Tibial nerve (tissue), 4 donors: ENCODE results near the gene OR10H4. TPM values are rescaled to one million over a fixed set of nuclear protein-coding genes. Genes with fewer than 3 reads are reported as not detected.

ENCODE experiments used
- DNase-seq, 2 donors: peaks; one replicate each; pipeline ENCODE4 v3.0.0-alpha.2; 2019; ENCODE audit warnings: low spot score in 2 of 2
- H3K27ac ChIP-seq, 4 donors: fragments of 200-600 bp; sonication (generic) in 3 of 4; one replicate each; pipeline ENCODE4 v1.5.1; 2017 to 2019; ENCODE audit warnings: mild to moderate bottlenecking in 1 of 4
- H3K27me3 ChIP-seq, 2 donors: fragments of 200-600 bp; sonication (generic) in 1 of 2; one replicate each; pipeline versions ENCODE4 v1.5.1 to v1.6.0; 2017 to 2019
- H3K36me3 ChIP-seq, 3 donors: fragments of 200-600 bp; sonication (generic); one replicate each; pipeline ENCODE4 v1.5.1; 2018 to 2019
- H3K4me1 ChIP-seq, 4 donors: fragments of 200-600 bp; sonication (generic) in 3 of 4; one replicate each; pipeline ENCODE4 v1.5.1; 2017 to 2019
- H3K4me3 ChIP-seq, 4 donors: fragments of 200-600 bp; sonication (generic) in 3 of 4; one replicate each; pipeline ENCODE4 v1.5.1; 2017 to 2019; ENCODE audit warnings: mild to moderate bottlenecking in 1 of 4, moderate library complexity in 1 of 4
- H3K9me3 ChIP-seq, 4 donors: fragments of 200-600 bp; sonication (generic) in 3 of 4; one replicate each; pipeline ENCODE4 v1.5.1; 2017 to 2019
- CTCF ChIP-seq, 5 experiments: fragments of 200-600 bp in 3 of 5; fragments of 450-650 bp in 2 of 5; sonication (generic) in 3 of 5; IDR thresholded peaks; one replicate each; pipeline ENCODE4 v1.5.1; 2016 to 2019; ENCODE audit warnings: antibody characterized with exemption in 5 of 5, mild to moderate bottlenecking in 3 of 5, moderate library complexity in 2 of 5
- EP300 ChIP-seq, 2 donors: sonication (generic); formaldehyde crosslinking; IDR thresholded peaks; one replicate each; pipeline ENCODE4 v1.6.1; 2017; ENCODE audit warnings: antibody characterized with exemption in 2 of 2, mild to moderate bottlenecking in 1 of 2
- POLR2A ChIP-seq, 2 donors: fragments of 450-650 bp; IDR thresholded peaks; one replicate each; pipeline ENCODE4 v1.6.1; 2017; ENCODE audit warnings: antibody characterized with exemption in 2 of 2, mild to moderate bottlenecking in 2 of 2, moderate library complexity in 2 of 2
- WGBS, 2 donors: methylation state at CpG; one replicate each; pipeline ENCODE4 v1.1.5; 2018; 5-methylcytosine and 5-hydroxymethylcytosine counted together
- total RNA-seq, 4 donors: library from RNA; depleted of rRNA; stranded (reverse); fragments of >200 nt; gene quantifications; one replicate each; pipeline ENCODE4 v1.1.0, GENCODE V29; 2016

Gene OR10H4
- total RNA-seq, 4 donors from 2014 or later, result not detected

GRCh38 chr19:15995536-15995935 is 46.7 kb downstream of the OR10H4 start:
- no peaks in the 10 kb centered on the region for H3K36me3 ChIP-seq
- 57 to 69% methylated on average over 6 of the region's 6 CpGs for WGBS, 2 donors
- H3K4me3 ChIP-seq, result no peak overlapping the region
- no peaks in the 10 kb centered on the region for H3K4me1 ChIP-seq
- H3K27ac ChIP-seq, result no peak overlapping the region
- H3K9me3 ChIP-seq, result peaks cover 0 to 4% (median 0%) of the 10 kb centered on the region in 4 donors
- H3K27me3 ChIP-seq, result no peaks in the 10 kb centered on the region
- DNase-seq, result no peak
- TF ChIP-seq CTCF (IDR thresholded peaks at IDR 0.05) (no peak), POLR2A (IDR thresholded peaks at IDR 0.05) (no peak), EP300 (IDR thresholded peaks at IDR 0.05) (no peak)

- Histone ChIP-seq H3K27ac (no peak overlapping the region), H3K27me3 (no peaks in the 10 kb centered on the region), H3K9me3 (peaks cover 0 to 4% (median 0%) of the 10 kb centered on the region in 4 donors), H3K4me3 (no peak overlapping the region), H3K4me1 (peaks cover 0 to 23% (median 3%) of the 10 kb centered on the region in 4 donors), H3K36me3 (no peaks in the 10 kb centered on the region)
- TF ChIP-seq CTCF (IDR thresholded peaks at IDR 0.05) (no peak), EP300 (IDR thresholded peaks at IDR 0.05) (no peak), POLR2A (IDR thresholded peaks at IDR 0.05) (no peak)
- DNase-seq, result no peak
- 75 to 79% methylated on average over 4 of the region's 4 CpGs for WGBS, 2 donors
These were observed 49.4 kb downstream of the OR10H4 start for GRCh38 chr19:15998166-15998565.

Other genes starting within 250 kb of the OR10H4 start
- gene OR10H2, start 221.0 kb upstream of the OR10H4 start, total RNA-seq, result not detected
- gene OR10H3, start 211.0 kb upstream of the OR10H4 start, total RNA-seq, result not detected
- gene OR10H5, start 161.3 kb upstream of the OR10H4 start, total RNA-seq, result not detected
- not detected for gene OR10H1, start 133.3 kb upstream of the OR10H4 start, total RNA-seq
- not detected for gene CYP4F2, start 50.9 kb upstream of the OR10H4 start, total RNA-seq
- 1 to 10 TPM in 3 of 4 donors, not detected in 1; 2.5 to 3.3 (median 3.1) TPM for gene CYP4F11, start 14.5 kb upstream of the OR10H4 start, total RNA-seq
- gene TPM4, start 127.5 kb downstream of the OR10H4 start, total RNA-seq, result 100 to 1,000 TPM; 471 to 530 (median 493) TPM
- gene RAB8A, start 162.9 kb downstream of the OR10H4 start, total RNA-seq, result 10 to 100 TPM; 27.3 to 42.9 (median 36.3) TPM
- gene HSH2D, start 194.7 kb downstream of the OR10H4 start, total RNA-seq, result under 1 TPM in 1 of 4 donors, not detected in 3; 0.22 TPM
- not detected for gene CIB3, start 224.5 kb downstream of the OR10H4 start, total RNA-seq
- 10 to 100 TPM; 55.3 to 82.6 (median 73.0) TPM for gene FAM32A, start 236.4 kb downstream of the OR10H4 start, total RNA-seq
- 100 to 1,000 TPM in 3 of 4 donors, 10 to 100 TPM in 1; 92.8 to 144 (median 109) TPM for gene AP1M1, start 248.9 kb downstream of the OR10H4 start, total RNA-seq